ENCODE results near the gene MUC13.
A peak's percentile ranks its signal among the peaks of the same experiment; 100 is the strongest.

Gene MUC13

DNA sequence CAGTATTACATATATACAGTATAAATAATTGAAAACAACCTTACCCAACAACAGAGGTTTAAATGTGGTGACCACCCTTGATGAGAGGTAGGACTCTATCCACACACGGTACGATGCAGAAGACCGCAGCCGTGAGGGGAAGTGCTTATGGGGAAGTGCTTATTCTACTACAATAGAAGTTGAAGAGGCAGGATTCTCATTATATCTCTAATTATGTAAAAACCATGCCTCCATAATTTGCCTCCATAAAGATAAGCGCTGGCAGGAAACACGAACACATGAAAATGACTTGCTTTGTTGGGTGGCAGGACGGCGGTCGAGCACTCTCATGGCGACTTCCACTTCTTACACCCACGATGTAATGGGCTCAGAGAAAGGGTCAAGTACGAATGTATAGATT is 7.2 kb upstream of the MUC13 start:
- no peak for DNase-seq

DNA sequence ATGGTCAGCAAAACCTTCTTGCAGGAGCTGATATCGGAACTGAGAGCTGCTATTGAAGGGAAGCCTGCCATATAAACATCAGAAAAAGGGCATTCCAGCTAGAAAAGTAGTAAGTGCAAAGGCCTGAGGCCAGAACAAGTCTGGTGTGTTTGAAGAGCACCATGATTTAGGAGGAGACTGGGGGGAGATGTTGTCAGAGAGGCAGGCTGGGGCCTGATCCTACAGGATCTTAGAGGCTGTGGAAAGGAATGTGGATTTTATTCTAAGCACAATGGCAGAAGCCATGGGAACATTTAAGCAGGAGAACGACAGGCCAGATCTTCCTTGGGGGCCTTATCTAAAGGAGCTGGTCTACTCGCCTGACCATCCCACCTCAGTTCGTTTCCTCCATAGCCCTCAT is 5.1 kb upstream of the MUC13 start:
- no peak for DNase-seq

DNA sequence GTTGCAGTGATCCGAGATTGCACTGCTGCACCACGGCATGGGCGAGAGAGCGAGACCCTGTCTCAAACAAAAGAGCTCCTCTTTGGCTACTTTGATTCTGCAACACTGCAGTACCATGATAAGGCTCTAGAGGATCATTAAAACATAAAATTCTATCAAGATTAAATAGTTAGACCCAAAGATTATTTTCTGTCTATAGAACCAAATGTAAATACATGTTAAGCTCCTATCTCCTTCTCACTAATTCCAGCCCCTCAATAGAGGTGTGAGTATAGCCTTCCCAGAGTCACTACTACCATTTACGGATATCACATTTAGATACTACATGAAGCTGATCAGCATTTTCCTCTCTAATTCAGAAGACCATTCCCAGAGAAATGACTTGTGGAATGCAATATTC is 4.3 kb upstream of the MUC13 start:
- DNase-seq, result no peak

DNA sequence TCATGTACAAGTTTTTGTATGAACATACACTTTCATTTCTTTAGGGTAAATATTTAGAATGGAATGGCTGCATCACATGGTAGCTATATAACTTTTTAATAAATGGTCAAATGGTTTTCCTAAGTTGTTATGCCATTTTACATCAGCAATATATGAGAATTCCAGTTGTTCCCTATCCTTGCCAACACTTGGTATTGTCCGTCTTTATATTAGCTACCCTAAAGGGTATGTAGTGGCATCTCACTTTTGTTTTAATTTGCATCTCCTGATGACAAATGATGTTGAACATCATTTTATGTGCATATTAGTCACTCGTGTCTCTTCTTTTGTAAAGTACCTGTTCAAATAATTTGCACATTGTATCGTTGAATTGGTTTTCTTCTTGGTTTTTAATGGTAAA is 2.5 kb upstream of the MUC13 start:
- DNase-seq, result no peak

DNA sequence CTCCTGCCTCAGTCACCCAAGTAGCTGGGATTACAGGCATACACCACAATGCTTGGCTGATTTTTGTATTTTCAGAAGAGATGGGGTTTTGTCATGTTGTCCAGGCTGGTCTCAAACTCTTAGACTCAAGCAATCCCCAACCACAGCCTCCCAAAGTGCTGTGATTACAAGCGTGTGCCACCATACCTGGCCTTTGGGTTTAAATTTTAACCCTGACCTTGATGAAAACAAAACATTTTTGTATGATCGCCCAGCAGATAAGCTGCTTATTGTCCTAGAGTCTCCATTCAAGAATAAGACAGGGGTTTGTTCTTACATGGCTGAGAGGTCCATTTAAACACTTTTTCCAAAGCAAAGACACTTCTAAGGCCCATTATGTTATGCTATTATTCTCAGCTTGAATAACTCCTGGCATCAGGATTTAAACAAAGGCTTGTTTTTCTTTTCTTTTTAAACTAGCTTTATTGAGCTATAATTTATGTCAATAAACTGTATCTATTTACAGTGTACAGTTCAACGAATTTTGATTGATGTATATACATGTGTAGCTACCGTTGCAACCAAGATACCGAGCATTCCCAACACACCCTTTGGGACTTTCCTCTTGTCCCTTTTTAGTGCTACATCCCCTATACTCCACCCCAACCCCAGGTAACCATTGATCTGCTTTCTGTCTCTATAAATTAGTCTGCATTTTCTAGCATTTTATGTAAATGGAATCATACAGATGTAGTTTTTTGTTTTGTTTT is 1.4 kb upstream of the MUC13 start:
- DNase-seq, result no peak

DNA sequence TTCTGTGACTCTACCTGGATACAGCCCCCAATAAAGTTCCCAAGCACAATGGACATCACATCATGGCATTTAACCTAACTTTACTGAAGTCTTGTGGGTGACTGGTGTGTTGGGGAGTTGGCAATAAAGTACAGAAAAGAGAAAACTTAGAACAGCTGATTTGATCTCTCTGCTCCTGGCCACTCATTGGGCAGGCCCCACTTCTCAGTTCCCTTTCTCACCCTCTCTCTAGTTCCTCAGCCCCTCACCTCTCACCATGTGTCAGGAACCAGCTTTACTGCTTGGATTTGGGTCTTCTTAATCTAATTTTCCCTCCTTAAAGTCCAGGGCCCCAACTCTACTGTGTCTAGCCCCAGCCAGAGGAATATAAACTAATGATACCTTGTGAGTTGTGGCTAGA is 713 bp upstream of the MUC13 start:
- DNase-seq, result no peak

DNA sequence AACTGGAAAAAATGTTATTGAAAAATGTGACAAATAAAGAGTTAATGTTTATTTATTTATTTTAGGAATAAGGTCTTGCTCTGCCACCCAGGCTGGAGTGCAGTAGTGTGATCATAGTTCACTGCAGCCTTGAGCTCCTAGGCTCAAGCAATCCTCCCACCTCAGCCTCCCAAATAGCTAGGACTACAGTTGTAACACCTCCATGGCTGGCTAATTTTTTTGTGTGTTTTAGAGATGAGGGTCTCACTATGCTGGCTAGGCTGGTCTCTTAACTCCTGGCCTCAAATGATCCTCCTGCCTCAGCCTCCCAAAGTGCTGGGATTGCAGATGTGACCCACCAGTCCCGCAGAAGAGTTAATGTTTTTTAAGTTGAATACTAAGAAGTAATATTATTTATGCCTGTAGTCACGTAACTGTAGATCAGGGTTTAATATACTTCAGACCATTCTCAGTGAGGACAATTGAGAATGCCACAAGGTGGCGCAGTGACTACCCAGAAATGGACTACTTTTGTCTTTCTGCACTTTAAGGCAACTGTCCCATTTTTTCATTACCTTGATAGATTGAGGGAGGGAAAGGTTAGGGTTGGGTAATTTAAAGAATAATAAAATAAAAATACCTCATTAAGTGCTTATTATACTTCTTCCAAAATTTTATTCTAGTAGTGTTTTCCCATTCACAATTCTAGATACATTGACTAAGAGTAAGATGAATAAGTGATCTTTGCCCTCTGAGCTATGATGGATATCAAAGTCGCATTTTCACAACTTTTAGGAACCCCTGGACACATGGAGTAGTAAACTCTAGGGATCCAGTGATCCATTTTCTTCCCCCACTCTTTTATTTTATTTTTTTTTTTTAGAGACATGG is 6.0 kb downstream of the MUC13 start:
- DNase-seq, result peak; percentile 42

DNA sequence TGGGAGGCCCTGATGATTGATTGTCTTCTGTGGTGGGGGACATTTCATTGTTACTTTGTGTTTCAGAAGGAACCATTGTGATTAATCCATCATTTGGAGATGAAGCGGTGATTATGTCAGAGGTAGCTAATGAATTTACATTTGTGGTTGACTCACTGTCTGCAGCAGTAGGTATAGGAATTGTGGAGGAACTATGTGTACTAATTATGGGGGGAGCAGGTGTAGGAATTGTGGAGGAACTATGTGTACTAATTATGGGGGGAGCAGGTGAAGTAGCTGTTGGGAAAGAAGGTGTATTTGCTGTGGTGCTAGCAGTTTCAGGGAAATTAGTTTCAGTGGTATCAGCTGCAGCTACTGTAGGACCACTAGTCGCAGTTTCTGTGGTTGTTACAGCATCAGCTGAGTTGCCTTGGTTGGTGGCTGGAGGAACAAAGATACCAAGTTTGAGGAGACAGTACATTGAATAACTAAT is 6.9 kb downstream of the MUC13 start:
- DNase-seq, result no peak

DNA sequence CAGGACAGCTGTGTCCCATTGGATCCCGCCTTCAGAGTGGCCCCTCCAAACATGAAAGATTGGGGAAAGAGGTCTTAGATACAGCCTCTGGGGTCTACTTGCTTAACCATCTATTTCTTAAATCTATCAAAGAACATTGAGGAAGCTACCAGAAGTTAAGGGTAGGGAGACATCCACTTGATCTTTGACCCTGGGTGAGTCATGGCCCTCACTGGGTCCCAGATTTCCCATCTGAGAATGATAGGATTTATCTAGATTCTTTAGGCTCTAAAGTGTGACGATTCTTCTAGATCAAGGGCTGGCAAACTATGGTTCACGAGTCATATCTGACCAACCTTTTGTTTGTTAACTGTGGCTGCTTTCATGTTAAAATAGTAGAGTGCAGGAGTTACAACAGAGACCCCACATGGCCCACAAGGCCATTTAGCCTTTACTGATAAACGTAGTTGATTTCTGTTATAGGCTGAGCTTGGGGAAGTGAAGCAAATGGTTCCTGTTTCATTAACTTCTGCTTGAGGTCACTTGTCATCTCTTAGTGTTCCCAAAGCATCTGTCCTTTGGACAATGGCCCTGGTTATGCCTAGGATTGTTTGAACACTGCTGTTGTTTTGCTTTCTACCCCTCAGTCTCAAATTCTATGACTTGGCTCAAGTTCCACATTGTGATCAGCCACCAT is 8.0 kb downstream of the MUC13 start:
- no peak for DNase-seq

DNA sequence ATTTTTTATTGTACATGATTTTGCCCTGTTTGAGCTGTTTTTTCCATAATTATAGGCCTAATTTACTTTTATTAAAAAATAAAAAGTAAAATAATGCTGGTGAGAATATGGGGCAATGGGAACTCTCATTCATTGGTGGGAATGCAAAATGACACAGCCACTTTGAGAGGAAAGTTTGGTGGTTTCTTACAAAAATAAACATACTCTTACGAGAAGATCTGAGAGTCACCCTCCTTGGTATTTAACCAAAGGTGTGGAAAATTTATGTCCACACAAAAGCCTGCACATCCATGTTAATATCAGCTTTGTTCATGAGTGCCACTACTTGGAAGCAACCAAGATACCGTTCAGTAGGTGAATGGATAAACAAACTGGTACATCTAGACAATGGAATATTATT is 9.8 kb downstream of the MUC13 start:
- no peak for DNase-seq

DNA sequence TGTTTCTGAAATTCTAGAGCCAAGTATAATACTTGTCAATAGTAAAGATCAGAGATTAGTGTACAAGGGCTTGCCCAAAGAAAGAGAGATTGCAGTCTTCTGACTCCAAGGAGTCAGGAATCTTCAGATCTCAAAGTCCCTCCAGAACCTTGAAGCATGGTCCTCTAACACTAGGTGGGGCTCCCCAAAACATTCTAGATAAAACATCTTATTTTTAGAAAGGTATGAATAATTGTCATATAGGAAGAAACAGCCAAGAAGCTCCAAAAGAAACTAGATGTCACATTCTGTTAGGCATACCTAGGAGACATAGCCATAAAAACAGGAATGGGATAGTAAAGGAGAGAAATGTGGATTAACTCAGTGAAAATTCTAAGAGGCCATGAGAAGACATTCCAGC is 10.7 kb downstream of the MUC13 start:
- DNase-seq, result no peak

DNA sequence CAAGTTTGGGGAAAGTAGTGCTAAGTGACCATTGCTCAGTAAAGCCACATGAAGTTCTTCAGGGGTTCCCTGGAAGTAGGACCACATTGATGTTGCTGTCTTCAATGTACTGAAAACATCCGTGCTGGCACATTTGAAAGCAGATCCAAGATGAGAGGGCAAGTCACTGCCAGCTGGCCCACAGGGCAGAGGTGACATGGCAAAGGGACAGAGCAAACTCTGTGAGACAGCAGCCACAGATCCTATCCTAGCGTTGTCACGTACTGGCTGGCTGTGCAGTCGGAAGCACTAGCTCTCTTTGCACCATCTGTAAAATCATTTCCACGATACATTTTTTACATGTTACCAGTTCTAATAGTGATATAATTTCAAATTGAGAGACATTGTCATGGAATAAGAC is 13.8 kb downstream of the MUC13 start:
- no peak for DNase-seq

DNA sequence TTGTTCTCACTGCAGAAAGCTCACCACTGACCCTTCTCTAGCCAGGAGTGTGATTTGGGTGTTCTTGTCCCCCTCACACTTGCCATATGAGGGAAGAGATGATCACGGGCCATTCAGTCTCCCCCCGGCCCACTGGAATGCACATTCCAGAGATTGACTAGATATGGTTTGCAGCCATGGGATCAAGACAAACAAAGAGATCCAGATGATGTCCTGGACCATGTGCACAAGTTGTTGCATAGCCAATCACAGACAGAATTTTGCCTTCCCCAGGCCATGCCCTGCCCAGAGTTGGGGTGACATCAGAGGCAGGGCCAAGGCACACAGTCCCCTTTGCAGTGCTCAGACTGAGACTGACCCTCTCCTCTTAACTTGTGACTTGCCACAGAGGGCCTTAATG is 14.8 kb downstream of the MUC13 start:
- no peak for DNase-seq

DNA sequence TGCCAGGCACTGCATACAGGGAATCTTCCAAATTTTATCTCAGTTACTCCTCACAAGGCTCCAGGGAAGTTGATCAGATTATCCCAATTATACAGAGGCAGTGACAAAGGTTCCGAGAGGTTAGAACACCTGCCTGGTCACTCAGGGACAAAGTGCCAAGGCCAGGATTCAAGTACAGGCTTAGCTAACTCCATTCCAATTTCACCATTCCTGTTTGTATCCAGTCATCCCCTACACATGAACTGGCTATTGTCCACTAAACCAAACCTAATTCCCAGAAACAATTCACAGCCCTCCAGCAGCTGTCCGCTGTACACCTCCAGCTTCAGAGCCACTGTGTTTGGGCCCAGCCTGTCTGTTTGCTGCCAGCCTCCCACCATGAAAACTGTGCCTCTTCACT is 16.0 kb downstream of the MUC13 start:
- no peak for DNase-seq

DNA sequence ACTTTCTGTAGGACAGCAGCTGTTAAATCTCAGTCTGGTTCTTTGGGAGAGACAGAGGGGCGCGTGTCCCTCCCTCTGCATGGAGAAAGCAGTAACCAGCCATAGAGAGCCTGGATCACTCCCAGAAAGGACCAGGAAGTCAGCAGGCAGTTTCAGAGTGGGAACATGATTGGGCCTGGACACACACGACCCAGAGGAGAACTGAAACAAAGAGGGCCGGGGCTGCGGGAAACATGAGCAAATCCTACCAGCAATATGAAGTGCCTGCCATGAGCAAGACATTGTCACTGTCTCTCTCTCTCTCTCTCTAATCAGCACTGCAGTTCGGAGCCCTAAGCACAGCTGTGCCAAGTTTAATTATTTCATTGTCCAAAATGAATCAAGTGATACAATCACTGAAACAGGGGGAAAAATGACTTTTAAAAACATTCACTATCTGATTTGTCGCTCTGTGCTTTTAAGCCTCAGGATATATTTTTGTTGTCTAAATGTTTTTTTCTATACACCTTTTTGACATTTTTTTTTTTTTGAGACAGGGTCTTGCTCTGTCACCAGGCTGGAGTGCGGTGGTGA is 17.6 kb downstream of the MUC13 start:
- DNase-seq, result no peak

DNA sequence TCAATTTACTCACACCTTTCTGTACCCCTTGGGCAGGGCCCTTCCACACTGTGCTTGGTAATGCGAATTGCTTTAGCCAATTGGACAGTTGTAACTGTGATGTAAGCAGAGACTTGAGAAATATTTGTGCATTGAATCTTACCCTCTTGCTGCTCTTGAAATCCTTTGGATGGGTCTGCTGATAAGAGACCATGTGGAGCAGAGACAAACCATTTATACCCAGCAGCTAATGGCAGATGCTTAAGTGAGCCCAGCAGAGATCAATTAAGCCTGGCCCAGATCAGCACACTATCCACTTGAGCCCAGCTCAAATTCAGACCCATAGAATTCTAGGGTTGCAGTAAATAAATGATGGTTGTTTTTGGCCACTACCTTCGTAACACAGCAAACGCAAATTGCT is 19.3 kb downstream of the MUC13 start:
- no peak for DNase-seq

DNA sequence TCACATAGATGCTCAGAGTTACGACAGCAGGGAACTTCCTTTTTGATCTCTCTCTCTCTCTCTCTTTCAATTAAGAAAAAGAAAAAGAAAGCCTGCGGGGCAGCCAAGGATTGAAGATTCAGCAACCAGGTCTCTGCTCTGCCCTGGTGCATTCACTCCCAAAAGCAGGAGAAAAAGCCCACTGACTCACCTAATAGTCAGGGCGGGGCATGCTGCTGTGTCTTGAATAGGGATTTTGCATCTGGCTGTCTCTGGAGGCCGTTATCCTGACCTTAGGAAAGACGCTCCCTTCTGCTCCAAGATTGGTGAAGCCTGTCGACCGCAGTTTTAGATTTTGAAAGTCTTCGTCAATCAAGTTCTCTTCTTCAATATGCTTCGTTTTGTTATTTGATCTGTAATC is 26.6 kb downstream of the MUC13 start:
- DNase-seq, result no peak

DNA sequence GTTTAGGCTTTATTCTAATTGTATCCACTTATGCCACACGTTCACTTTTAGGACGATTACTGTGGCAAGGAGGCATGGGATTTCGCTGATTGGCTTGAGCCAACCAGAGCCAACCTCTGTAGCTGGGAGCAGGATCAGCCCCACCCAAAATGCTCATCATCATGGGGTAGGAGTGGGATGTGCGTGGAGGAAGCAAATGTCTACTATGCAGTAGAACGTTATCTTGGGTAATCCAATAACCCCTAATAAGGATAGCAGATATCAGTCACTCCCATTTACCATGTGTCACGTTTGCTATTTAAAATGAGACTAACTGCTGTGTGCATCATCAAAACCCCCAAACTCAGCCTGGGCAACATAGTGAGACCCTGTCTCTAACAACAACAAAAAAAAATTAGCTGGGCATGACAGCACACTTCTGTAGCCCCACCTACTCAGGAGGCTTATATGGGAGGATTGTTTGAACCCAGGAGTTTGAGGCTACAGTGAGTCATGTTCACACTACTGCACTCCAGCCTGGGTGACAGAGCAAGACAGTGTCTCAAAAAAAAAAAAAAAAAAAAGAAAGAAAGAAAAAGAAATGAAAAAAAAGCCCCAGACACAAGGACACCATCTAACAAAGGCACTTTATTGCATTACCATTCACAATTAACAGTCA is 29.6 kb downstream of the MUC13 start:
- DNase-seq, result no peak

DNA sequence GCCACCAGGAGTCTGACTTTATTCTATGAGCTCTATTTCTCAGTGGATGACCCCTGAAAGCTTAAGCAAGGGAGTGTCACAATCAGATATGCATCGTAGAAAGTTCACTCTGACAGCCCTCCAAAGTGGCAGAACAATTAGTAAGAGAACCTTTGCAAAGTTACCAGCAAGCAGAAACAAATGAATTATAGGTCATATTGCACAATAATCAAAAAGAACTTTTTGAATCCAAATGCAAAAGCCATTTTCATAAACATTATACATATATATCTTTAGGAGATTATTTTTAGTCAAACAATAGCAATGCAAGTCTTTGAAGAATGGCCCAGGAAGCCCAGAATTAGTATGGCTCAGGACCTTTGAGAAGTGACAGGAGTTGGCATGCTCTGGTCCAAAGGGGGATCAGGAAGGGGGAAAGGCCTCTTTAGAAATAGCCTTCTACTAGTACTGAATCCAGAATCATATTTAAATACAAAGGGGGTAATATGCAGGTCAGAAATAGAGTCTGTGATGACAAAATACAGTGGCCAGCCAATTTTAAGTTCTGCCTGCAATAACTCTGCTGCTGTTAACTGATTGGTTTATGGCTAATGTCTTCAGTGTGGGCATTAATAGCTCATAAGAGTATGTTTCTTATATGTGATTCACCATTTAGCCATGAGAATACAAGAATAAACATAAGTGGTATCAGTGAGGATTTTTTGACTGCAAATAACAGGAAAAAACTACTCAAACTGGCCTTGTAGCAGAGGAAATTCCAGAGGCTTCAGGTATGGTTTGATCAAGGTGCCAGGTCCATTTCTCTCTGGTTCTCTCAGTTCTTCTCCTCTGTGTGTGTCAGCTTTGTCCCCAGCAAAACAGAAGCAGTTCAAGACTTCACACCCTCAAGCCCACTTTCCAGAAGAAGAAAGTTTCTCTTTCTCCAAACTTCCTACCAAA is 30.4 kb downstream of the MUC13 start:
- no peak for DNase-seq

DNA sequence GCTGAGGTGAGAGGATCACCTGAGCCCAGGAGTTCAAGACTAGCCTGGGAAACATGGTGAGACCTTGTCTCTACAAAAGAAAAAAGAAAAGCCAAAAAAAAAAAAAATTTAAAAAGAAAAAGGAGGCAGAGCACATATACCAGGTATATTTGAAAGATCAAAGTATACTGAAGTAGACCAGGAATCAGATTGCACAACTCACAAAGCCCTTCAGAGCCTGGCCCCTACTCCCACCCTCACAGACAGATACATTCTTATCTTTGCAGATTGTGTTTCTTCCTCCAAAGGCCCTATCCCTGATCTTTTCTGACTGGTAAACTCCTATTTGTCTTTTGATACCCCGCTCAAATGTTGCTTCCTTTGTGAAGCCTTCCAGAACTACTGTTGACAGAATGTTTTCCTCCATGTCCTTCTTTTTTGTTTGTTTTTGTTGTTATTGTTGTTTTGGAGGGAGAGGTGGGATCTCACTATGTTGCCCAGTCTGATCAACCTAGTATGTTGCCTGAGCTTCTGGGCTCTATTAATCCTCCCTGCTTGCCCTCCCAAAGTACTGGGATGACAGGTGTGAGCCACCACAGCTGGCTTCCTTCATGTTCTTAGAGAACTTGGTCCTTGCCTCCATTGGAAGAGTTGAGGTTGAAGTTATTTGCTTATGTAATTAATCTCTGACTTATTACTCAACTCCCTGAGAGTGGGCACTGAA is 37.6 kb downstream of the MUC13 start:
- DNase-seq, result no peak

DNA sequence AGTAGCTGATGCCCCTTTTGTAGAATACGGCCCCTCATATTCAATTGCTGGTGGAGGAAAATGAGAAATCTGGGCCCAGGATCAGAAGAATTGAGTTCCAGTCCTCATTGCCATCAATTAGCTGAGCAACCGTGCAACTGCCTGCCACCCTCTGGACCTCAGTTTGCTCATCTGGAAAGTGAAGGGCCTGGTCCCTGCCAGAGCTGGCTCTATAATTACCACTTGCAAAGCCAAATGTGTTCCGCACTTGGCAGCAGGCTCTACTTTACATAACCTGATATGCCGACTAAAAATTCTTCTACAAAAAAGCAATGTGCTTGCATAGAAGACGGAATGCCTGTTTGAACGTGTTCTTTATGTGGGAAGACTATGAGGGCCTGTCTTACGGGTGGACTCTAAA is 38.8 kb downstream of the MUC13 start:
- no peak for DNase-seq

Data from effector CD4-positive, alpha-beta T cell (primary cell).